GM19351 (cell line): ENCODE data around the gene WDR72.
"Not testable (repeated sequence)": the region's sequence is repeated elsewhere in the genome, so short reads cannot be mapped to it uniquely, and the experiment has no call there.

Experiments used
- ATAC-seq: cut with Tn5 transposase; IDR thresholded peaks from one replicate; pipeline ENCODE4 v1.9.1; 2021; ENCODE audit warnings: mild to moderate bottlenecking, moderate library complexity; ENCODE audit not compliant: unreplicated experiment

The WDR72 gene

DNA sequence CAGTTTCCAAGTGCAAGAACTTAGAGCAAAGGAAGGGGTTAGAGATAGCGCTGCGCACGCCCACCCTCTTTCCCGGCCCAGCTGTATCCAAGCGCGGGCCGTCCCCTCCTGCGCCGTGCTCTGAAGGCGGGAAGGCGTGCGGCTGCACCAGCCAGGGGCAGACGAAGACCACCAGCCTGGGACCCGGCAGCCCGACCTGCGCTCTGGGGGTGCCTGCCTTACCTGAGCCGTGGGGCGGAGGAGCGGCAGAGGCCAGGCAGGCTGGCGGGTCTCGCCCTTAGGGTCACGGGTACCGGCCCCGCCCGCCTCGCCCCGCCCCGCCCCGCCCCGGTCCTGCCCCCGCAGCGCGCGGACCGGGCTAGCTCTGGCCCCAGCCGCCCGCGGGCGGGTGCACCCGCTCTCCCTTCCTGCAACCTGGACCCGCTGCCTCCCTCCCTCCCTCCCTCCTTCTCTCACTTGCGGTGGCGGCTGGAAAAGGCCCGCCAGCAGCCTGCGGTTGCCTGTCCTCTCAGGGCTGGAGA is at the start of gene WDR72:
Gene WDR72, minus strand, starts transcription at position 253 of the 521 bp plus-strand sequence. CDS start 26,514 bp downstream, outside the sequence.
- no peak for ATAC-seq

DNA sequence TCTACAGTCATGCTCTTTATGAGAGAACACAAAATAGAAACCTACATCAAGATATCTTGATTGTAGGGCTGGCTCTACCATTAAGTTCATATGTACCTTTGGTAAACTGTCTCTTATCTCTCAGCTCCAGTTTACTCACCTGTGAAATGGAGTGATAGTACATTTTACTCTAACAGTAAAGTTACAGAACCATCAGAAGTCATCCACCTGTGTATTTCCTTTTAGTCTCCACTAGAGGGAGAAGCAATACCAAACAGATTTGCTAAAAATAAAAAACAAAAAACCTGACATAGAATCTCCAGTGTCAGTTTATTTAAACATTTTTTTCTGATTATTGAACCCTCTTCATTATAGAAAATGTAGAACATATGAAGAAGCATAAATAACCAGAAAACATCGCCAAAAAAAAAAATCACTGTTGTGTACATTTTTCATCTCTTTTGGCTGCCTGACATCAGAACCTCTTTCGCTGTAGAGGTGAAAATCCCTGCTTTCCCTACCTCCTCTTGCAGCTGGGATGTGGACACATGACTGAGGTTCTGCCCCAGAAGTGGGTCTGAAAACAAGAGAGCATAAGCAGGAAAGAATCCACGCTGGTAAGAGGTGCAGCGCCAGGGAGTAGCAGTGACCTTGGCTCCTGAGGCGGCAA is 48.7 kb upstream of the WDR72 start:
- ATAC-seq = no peak

DNA sequence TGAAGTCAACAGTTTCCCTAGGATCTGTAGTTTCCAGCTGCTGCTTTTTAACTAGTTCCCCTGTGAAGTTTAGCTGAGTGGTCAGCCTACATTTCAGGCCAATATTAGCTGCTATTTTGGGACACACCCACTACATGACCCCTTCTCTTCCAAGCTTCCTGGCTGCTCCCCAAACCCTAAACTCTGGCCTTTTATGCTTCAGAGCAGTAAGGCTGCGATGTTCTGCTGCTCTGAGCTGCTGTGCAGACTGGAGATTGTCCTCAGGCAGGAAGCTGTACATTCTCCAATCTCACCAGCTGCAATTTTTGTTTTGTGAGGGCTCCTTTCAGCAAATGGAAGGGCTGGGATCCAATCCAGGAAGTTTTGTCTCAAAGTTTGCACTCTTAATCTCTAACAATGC is 48.0 kb upstream of the WDR72 start:
- ATAC-seq = no peak

DNA sequence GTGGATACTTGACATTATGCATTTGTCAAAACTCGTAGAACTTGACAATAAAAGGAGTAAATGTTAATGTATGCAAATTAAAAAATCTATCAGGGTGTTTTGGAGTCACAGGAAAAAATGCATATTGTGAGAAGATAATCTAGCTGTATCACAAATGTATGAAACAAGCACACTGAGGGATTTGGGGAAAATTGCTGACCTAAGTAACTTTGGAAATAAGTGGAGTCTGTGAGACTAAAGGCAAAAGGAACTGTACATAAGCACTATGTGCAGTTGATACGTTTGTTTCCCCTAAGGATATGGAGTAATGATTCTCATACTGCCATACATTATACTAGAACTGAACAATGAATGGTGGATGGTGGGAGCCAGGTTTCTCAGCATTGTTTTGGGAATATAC is 43.2 kb upstream of the WDR72 start:
- ATAC-seq = no peak

GRCh38 chr15:53791581-53791980 is 32.1 kb upstream of the WDR72 start:
- no peak for ATAC-seq

DNA sequence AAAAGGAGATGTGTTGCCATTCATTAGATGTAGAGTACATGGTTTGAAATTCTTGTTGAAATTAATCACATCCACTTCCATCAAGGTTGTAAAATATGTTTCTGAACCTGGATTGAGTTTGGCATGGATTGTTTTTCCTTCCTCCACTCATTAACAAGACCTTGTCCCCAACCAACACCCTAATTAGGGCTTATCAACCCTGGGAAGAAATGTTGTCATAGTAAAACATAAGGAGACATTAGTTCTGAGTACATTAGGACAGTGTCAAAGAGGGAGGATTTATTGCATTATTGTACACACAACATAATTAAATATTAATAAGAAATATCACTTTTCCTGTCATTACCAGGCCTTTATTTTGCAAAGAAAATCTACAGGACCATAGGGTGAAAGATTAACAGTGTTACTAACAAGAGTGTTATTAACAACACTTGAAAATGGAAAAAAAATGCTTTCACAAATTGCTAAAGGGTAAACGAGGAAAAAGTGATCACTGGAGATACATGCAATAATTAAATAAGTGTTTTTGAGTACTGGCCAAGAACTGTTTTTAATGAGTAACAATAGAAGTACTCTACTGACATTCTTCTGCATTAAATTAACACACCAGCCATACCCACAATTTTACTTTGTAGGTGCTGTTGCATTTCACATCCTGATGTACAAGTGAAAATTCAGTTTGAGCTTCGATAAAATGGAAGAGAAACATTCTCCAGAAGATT is 30.4 kb upstream of the WDR72 start:
- no peak for ATAC-seq

DNA sequence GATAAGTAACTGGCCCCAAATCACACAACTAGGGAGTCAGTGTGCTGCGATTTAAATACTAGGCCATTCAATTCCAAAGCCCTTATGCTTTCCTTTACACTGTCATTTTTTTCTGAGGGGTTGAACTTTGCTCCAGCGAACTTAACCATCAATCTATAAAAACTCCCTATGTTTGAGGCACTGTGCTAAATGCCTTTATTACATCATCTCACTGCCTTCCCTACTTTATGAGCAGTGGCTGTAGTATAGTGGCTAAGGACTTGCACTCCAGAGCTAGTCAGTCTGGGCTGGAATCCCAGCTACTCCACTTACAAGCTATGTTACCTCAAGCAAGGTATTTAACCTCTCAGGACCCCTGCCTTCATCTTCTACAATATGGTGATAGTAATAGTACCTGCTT is 26.9 kb upstream of the WDR72 start:
- ATAC-seq = no peak

GRCh38 chr15:53785241-53785640 is 25.8 kb upstream of the WDR72 start:
- not testable (repeated sequence) for ATAC-seq

DNA sequence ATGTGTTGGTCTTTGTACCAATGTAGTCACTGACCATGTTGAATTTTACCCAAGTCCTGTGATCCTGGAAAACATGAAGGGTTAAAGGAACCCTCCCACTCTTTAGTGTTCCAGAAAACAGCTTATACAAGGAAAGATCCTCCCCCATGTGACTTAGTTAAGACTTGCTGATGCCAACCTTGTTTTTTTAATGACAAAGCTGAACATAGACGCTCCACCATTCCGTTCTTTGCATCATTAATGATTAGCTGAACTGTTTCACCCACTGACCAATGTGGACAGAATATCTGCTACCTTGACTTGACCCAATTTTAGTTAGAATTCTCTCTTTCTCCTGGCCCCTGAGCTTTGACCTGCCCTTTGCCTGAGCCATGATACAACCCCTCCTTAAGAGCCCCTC is 3.5 kb upstream of the WDR72 start:
- ATAC-seq = no peak

GRCh38 chr15:53758412-53758811 is 1.1 kb downstream of the WDR72 start:
- ATAC-seq = no peak

DNA sequence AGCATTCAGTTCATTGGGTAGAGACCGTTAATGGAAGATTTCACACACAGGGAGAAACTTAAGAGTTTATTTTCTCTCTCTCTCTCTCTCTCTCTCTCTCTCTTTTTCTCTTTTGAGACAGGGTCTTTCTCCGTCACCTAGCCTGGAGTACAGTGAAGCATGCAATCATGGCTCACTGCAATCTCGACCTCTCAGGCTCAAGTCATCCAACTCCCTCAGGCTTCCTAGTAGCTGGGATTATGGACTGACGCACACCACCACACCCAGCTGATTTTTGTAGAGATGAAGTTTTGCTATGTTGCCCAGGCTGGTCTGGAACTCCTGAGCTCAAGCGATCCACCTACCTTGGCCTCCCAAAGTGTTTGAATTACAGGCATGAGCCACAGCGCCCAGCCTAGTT is 1.6 kb downstream of the WDR72 start:
- ATAC-seq = no peak

DNA sequence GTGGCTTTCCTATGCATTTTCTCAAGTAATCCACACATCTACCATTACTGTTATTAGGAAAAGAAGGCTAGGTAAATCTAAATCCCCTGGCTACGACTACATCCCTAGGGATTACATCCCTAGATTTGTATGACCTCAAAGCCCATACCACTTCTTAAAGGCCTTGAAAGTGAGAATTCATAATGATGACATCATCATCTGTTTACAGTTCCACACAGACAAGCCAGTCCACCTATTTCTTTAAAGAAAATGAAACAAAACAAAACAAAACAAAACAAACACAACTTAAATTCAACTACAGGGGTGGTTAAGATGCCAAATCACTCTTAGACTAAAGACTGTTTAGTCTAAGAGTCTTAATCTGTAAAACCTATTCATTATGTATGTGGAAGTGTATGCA is 5.7 kb downstream of the WDR72 start:
- no peak for ATAC-seq

- ATAC-seq = no peak
Observed at GRCh38 chr15:53752406-53752805, 7.1 kb downstream of the WDR72 start.

GRCh38 chr15:53747501-53748068 is 11.9 kb downstream of the WDR72 start:
- no peak for ATAC-seq

DNA sequence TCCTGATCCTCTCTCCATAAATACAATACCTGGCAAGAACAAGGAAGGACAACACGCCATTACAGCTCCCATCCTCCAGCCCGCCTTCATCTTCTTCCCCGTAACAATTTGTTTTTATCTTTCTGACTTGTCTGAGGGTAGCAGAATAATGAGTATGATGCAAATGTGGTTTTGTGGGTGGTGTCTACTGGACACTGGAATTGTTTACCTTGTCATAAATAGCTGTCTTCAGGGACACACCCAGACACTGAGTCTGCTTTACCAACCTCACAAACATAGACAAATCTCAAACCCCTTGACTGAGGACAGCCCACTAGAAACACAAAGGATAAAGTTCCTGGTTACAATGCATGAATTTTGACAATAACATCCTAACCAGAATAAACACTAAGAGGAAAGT is 13.4 kb downstream of the WDR72 start:
- ATAC-seq = no peak

GRCh38 chr15:53739651-53740050 is 19.8 kb downstream of the WDR72 start:
- ATAC-seq = no peak

DNA sequence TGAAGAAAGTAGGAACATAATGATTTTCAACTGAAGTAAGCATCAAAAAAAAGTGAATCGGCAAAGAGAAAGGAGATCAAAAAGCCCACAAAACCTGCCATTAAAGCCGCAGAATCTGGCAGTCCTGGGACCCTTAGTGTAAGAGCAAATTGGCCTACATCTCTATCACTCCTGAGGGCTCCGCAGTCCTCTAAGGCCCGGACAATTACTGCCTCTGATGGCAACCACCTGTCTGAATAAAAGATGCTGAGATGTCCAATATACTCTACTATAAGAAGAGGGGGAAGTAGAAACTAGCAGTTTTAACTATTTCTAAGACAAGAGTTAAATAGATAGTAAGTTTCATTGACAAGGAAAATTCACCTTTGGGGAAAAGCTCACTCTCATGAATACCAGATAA is 20.3 kb downstream of the WDR72 start:
- no peak for ATAC-seq

- ATAC-seq = no peak
Observed at GRCh38 chr15:53721334-53722087, 38.0 kb downstream of the WDR72 start.

GRCh38 chr15:53716909-53717876 is 42.3 kb downstream of the WDR72 start:
- ATAC-seq = no peak

DNA sequence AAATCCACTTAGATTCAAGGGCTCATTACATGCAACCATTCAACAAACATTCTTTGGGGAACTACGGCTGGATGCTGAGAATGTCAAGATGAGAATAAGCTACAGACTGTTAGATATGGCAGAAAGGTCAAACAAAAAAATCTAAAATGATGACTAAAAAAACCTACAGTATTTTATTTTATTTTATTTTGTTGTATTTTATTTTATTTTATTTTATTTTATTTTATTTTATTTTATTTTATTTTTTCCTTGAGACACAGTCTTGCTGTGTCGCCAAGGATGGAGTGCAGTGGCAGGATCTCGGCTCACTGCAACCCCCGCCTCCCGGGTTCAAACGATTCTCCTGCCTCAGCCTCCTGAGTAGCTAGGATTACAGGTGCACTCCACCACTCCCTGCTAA is 46.2 kb downstream of the WDR72 start:
- ATAC-seq = no peak
